ENCODE data around the gene FSCN2.

- TF ChIP-seq CTCF (IDR thresholded peaks at IDR 0.05) (no peak), POLR2A (IDR thresholded peaks at IDR 0.05) (no peak), EP300 (IDR thresholded peaks at IDR 0.05) (no peak)
Observed at GRCh38 chr17:81579821-81580321, 51.7 kb downstream of the FSCN2 start.
